Sigmoid colon (tissue), 7 donors: ENCODE data around the gene PGBD5. TPM values are rescaled to one million over a fixed set of nuclear protein-coding genes. Genes with fewer than 3 reads are reported as not detected.
A peak's percentile ranks its signal among the peaks of the same experiment; 100 is the strongest.

Experiments
- DNase-seq: peaks from one replicate; pipeline ENCODE4 v3.0.0-alpha.2; 2019
- H3K27ac ChIP-seq, 4 donors: fragments of 200-600 bp; sonication (generic); one replicate each; pipeline ENCODE4 v1.5.1; 2016 to 2019; ENCODE audit warnings: mild to moderate bottlenecking in 1 of 4
- H3K27me3 ChIP-seq, 3 donors: fragments of 200-600 bp; sonication (generic); one replicate each; pipeline ENCODE4 v1.5.1; 2019; ENCODE audit warnings: mild to moderate bottlenecking in 1 of 3
- H3K36me3 ChIP-seq, 4 donors: fragments of 200-600 bp; sonication (generic); one replicate each; pipeline ENCODE4 v1.5.1; 2016 to 2019
- H3K4me1 ChIP-seq, 4 donors: fragments of 200-600 bp; sonication (generic); one replicate each; pipeline ENCODE4 v1.5.1; 2017 to 2019
- H3K4me3 ChIP-seq, 4 donors: fragments of 200-600 bp; sonication (generic); one replicate each; pipeline ENCODE4 v1.5.1; 2017 to 2019; ENCODE audit warnings: mild to moderate bottlenecking in 2 of 4, moderate library complexity in 1 of 4
- H3K9me3 ChIP-seq, 4 donors: fragments of 200-600 bp in 3 of 4; sonication (generic) in 3 of 4; one replicate each; pipeline versions ENCODE4 v1.5.1 to v1.6.1; 2013 to 2019
- CTCF ChIP-seq, 4 experiments: fragments of 450-650 bp in 3 of 4; fragments of 200-600 bp in 1 of 4; IDR thresholded peaks; one replicate each; pipeline ENCODE4 v1.5.1; 2016 to 2019; ENCODE audit warnings: antibody characterized with exemption in 4 of 4, mild to moderate bottlenecking in 3 of 4, moderate library complexity in 2 of 4
- EP300 ChIP-seq, 4 donors: sonication (generic); formaldehyde crosslinking; IDR thresholded peaks; one replicate each; pipeline ENCODE4 v1.6.1; 2017; ENCODE audit warnings: antibody characterized with exemption in 4 of 4
- POLR2A ChIP-seq, 2 donors: fragments of 450-650 bp; IDR thresholded peaks; one replicate each; pipeline ENCODE4 v1.6.1; 2016; ENCODE audit warnings: antibody characterized with exemption in 2 of 2, mild to moderate bottlenecking in 2 of 2, moderate library complexity in 2 of 2
- POLR2AphosphoS5 ChIP-seq, 4 donors: sonication (generic); formaldehyde crosslinking; IDR thresholded peaks; one replicate each; pipeline ENCODE4 v1.6.1; 2017; ENCODE audit warnings: antibody characterized with exemption in 4 of 4
- WGBS, 2 donors: extraction: QIAGEN DNeasy Blood & Tissue Kit; methylation state at CpG; one replicate each; pipeline ENCODE4 v1.1.7; 2013; 5-methylcytosine and 5-hydroxymethylcytosine counted together
- intact Hi-C: fragments of 100-400 bp; cut with DNase I; formaldehyde crosslinking; loops from one replicate; pipeline ENCODE4 v1.15.1; 2023
- polyA plus RNA-seq, 3 donors: library from polyadenylated mRNA; stranded (reverse); fragments of 200-250 nt; gene quantifications; one replicate each; pipeline ENCODE4 v1.2.3, GENCODE V29; 2013
- total RNA-seq, 4 donors: library from RNA; depleted of rRNA; stranded (reverse); fragments of >200 nt; gene quantifications; one replicate each; pipeline ENCODE4 v1.1.0, GENCODE V29; 2016
- donor health status: healthy with polysubstance abuse.
- donor health status: Bipolar disorder and iron deficiency.
- donor health status: healthy.

Gene PGBD5
- total and polyA plus RNA-seq, 7 donors: under 0.01 to 1.9 (median 1.1) TPM

- Histone ChIP-seq H3K4me1 (no peaks in the 10 kb centered on the region), H3K9me3 (no peaks in the 10 kb centered on the region), H3K4me3 (no peak overlapping the region), H3K36me3 (no peaks in the 10 kb centered on the region), H3K27ac (no peak overlapping the region), H3K27me3 (no peaks in the 10 kb centered on the region)
- 78 to 92% methylated on average over 8 of the region's 8 CpGs for WGBS, 2 donors
- DNase-seq: no peak
- intact Hi-C loops: no loop called here
- TF ChIP-seq CTCF (IDR thresholded peaks at IDR 0.05) (no peak), POLR2AphosphoS5 (IDR thresholded peaks at IDR 0.05) (no peak), EP300 (IDR thresholded peaks at IDR 0.05) (no peak), POLR2A (IDR thresholded peaks at IDR 0.05) (no peak)
Observed at GRCh38 chr1:230301322-230301721, 124.8 kb downstream of the PGBD5 start.

GRCh38 chr1:230300322-230301301 lies 125.5 kb downstream of the PGBD5 start:
- no peaks in the 10 kb centered on the region for H3K9me3 ChIP-seq
- no peak overlapping the region for H3K4me3 ChIP-seq
- intact Hi-C loops: no loop called here
- no peaks in the 10 kb centered on the region for H3K27me3 ChIP-seq
- H3K4me1 ChIP-seq: no peaks in the 10 kb centered on the region
- H3K36me3 ChIP-seq: no peaks in the 10 kb centered on the region
- no peak overlapping the region for H3K27ac ChIP-seq
- DNase-seq: peak; percentile 7
- no peak for TF ChIP-seq POLR2A (IDR thresholded peaks at IDR 0.05)
- TF ChIP-seq POLR2AphosphoS5 (IDR thresholded peaks at IDR 0.05): no peak
- TF ChIP-seq EP300 (IDR thresholded peaks at IDR 0.05): no peak
- TF ChIP-seq CTCF (IDR thresholded peaks at IDR 0.05): no peak
- 81 to 82% methylated on average over 26 of the region's 26 CpGs for WGBS, 2 donors

GRCh38 chr1:230299191-230300006 lies 126.7 kb downstream of the PGBD5 start:
- Histone ChIP-seq H3K4me1 (no peaks in the 10 kb centered on the region), H3K27ac (no peak overlapping the region), H3K9me3 (no peaks in the 10 kb centered on the region), H3K27me3 (peaks cover 0 to 3% (median 0%) of the 10 kb centered on the region in 3 donors), H3K4me3 (no peak overlapping the region), H3K36me3 (no peaks in the 10 kb centered on the region)
- peak; percentile 56 for DNase-seq
- TF ChIP-seq POLR2AphosphoS5 (IDR thresholded peaks at IDR 0.05): no peak
- no peak for TF ChIP-seq EP300 (IDR thresholded peaks at IDR 0.05)
- no peak for TF ChIP-seq POLR2A (IDR thresholded peaks at IDR 0.05)
- TF ChIP-seq CTCF (IDR thresholded peaks at IDR 0.05): no peak
- intact Hi-C loops: no loop called here
- 28 to 53% methylated on average over 15 of the region's 15 CpGs for WGBS, 2 donors

GRCh38 chr1:230295367-230295766 lies 130.8 kb downstream of the PGBD5 start:
- H3K27me3 ChIP-seq: peaks cover 0 to 3% (median 0%) of the 10 kb centered on the region in 3 donors
- H3K36me3 ChIP-seq: no peaks in the 10 kb centered on the region
- peak; percentile 4 for DNase-seq
- no peak overlapping the region for H3K4me3 ChIP-seq
- intact Hi-C loops: no loop called here
- no peak overlapping the region for H3K27ac ChIP-seq
- WGBS, 2 donors: 85 to 90% methylated on average over 3 of the region's 3 CpGs
- no peaks in the 10 kb centered on the region for H3K4me1 ChIP-seq
- H3K9me3 ChIP-seq: no peaks in the 10 kb centered on the region
- no peak for TF ChIP-seq POLR2AphosphoS5 (IDR thresholded peaks at IDR 0.05)
- no peak for TF ChIP-seq POLR2A (IDR thresholded peaks at IDR 0.05)
- no peak for TF ChIP-seq EP300 (IDR thresholded peaks at IDR 0.05)
- no peak for TF ChIP-seq CTCF (IDR thresholded peaks at IDR 0.05)
